Stimulated activated CD4-positive, alpha-beta T cell treated with anti-CD3 and anti-CD28 coated beads, Interleukin-4, amount 100 ng/mL, for 4 hours (primary cell): ENCODE data around the gene CENPP.
"Not testable (repeated sequence)": the region's sequence is repeated elsewhere in the genome, so short reads cannot be mapped to it uniquely, and the experiment has no call there.

Experiments used
- DNase-seq, 2 experiments: peaks; one replicate each; pipeline ENCODE4 v3.0.0-alpha.2; 2020

The CENPP gene

GRCh38 chr9:92619601-92620300 lies 294.0 kb downstream of the CENPP start:
- no peak for DNase-seq

DNA sequence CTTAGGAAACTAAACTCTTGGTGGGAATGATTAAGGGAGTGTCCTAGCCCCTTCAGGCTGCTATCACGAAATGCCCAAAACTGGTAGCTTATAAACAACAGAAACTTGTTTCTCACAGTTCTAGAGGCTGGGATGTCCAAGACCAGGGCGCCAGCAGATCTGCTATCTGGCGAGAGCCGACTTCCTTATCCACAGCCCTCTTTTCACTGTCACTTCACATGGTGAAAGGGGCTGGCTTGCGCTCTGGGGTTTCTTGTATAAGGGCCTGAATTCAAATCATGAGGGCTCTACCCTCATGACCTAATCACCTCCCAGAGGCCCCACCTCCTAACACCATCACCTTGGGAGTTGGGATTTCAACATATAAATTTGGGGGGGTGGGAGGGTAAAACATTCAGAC lies 295.1 kb downstream of the CENPP start:
- DNase-seq: no peak

GRCh38 chr9:92623936-92624335 lies 298.2 kb downstream of the CENPP start:
- not testable (repeated sequence) for DNase-seq

DNA sequence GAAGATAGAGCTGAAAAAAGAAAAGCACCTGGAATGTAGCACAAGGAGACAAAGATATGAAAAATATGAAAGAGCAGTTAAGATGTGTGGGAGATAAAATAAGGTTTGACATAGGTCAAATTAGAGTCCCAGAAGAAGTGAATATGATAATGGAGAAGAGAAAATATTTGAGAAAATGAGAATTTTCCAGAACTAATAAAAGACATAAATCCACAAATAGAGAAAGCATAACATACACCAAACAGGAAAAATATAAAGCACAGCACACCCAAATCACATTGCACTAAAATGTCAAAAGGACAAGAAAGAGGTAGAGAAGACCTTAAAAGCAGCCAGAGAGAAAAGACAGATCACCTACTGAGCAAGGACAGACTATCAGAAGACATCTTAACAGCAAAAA lies 300.7 kb downstream of the CENPP start:
- no peak for DNase-seq

DNA sequence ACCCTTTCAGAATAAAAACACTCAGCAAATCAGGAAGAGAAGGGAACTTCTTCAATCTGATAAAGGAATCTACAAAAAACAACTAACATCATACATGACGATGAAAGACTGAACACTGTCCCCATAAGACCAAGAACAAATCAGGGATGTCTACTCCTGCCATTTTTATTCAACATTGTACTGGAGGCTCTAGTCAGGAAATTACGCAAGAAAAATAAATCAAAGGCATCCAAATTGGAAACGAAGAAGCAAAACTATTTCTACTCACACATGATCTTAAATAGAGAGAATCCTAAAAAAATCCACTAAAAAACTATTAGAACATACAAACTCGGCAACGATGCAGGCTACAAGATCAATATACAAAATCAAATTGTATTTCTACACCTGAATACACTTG lies 301.9 kb downstream of the CENPP start:
- DNase-seq: no peak

GRCh38 chr9:92631452-92632343 lies 305.9 kb downstream of the CENPP start:
- DNase-seq: no peak

DNA sequence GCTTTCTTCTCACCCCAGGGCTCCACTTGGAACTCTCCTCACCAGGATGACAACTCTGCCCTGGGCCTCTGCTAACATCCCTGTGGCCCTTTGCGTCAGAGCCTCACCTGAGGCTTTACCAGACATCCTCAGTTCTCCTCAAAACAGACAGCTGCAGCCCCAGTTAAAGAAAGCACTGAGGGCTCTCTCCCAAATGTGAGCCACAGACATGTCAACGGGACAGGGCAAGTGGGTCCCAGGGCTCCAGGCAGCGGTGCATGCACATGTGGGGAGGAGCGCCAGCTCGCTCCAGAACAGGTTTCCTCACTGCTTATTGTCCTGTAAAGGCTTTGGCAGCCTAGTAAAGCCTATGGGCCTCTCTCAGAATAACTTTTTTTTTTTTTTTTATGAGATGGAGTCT lies 306.9 kb downstream of the CENPP start:
- DNase-seq: no peak

GRCh38 chr9:92633614-92634278 lies 308.0 kb downstream of the CENPP start:
- DNase-seq: no peak

DNA sequence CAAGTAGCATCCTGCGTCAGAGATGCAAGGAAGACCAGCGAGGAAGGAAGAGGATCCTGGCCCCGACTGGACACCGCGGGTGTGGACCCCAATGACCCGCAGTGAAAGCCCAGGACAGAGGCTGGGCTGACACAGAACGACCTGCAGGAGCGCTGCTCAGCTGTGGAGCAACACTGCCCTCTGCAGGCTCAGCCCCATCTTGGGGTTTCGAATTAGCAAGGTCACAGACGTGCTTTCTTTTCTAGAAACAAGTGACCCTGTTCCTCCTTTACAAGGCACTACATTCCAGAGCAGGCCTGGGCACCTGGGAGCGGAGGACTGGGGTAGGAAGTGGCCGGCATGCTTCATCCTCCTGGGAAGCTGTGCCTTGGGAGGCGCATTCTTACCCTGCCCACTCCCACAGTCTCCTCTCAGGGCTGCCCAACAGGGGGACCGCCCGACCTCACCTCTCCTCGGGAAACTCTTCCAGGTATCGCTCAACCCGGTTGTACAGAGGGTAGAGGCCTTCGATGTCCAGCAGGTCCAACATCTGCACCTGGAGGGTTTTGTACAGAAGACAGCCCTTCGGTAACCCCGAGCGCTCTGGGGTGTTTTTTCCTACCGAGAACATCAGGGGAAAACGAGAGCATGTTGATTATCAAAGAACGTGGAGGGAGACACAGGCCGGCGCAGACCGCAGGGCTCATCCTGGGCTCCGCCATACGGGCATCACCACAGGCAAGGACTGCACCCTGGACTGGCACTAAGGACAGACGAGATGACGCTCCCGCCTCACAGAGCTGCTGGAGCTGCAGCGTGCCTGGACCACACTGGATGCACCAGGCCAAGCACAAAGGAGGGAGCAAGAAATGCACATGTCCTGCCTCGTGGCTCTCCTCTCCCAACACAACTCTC lies 309.2 kb downstream of the CENPP start:
- DNase-seq: peak; percentile 45 to 60

DNA sequence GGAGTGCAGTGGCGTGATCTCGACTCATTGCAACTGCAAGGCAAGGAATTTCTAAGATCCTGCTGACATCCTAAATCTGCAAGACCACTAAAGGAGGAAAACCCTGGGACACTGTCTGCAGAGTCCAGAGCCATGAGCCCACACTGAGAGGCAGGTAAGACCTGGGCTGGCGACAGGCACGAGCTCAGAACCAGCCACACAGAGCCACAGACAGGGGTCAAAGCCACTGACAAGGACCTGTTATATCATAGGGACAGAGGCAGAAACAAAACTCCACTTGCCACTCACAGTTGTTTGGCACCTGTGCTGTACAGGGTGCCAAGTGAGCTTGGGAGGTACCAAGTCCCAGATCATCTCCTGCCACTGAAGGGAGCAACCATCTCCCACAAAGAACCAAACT lies 310.0 kb downstream of the CENPP start:
- no peak for DNase-seq

DNA sequence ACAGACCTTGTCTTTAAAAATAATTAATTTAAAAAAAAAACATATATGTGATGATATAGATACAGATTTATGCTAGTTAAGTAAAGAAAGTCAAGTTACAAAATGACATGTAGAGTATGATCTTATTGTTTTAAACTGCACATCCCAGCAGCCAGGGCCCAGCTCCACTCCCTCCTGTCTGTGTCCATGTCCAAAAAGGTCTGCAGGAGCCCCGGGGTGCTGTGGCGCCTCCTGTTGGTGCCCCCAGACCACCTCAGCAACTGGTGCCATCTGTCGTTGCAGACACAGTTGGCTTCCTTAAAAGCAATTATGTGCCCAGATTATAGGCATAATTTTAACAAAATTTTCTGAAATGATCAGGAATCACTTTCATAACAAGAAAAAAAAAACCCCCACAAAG lies 310.9 kb downstream of the CENPP start:
- DNase-seq: no peak

DNA sequence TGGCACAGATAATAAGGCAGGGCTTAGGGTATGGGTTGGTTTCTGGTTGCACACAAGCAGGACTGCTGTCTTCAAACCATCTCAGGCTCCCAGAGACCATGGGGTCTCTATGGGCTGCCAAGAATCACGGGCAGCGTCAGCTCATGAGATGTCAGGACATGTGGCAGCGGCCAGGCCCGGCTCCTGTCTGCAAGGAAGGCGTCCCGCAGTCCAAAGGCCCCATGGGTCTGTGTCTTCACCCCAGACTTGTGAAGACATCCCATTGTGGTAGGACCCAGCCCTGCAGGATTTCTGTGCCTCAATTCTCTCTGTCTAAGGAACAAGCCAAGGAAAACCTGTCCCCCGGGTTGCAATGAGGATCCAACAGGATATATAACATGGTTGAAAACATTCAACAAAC lies 311.6 kb downstream of the CENPP start:
- DNase-seq: no peak

DNA sequence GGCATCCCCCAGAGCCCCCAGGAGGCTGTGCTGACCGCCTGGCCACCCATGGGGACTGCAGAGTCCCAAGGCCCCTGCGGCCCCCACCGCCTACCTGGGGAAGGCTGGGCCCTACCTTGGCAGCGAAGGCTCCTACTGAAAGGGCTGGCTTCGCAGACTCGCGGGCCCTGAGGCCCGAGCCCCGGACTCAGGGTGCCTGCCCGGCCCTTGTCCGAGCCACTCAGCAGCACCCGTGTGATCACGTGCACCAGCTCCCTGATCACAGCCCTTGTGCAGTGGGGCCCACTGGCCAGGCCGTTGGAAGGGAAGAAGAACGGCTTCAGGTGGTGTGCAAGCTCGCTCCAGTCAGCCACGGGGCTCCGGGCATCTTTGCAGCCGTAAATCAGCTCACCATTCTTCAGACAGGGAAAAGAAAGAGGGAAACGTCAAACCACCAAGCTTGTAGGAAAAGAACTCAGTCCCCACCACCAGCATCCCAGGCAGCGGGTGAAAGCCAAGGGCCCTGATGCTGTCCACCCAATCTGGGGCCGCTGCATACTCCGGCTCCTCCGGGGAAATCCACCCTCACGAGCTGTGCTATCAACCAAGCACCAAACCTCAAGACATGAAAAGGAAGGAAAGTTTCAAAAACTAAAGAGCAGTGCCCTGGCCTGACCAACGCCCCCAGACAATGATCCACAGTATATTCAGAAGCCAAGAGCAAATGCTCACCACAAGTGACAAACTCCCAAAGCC lies 312.3 kb downstream of the CENPP start:
- no peak for DNase-seq

DNA sequence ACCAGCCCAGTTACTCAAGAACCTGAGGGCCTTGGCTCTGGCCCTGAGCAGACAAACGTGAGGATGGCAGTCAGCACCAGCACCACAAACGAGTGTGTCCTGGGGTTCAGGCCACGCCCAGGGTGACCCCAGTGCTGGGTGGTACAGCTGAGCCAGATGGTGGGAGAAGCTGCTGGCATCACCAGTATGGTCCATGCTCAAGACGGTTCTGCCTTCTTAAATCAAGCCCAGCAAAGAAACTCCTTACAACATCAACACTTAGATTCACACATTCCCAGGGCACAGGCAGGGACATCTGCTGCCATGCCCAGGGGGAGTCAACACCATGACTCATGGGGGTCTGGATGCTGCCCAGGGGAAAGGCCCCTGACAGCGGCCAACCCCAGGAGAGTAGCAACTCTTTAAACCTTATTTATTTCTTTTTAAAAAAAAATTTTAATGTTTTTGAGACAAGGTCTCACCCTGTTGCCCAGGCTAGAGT lies 312.9 kb downstream of the CENPP start:
- DNase-seq: no peak

GRCh38 chr9:92639124-92639523 lies 313.4 kb downstream of the CENPP start:
- no peak for DNase-seq

DNA sequence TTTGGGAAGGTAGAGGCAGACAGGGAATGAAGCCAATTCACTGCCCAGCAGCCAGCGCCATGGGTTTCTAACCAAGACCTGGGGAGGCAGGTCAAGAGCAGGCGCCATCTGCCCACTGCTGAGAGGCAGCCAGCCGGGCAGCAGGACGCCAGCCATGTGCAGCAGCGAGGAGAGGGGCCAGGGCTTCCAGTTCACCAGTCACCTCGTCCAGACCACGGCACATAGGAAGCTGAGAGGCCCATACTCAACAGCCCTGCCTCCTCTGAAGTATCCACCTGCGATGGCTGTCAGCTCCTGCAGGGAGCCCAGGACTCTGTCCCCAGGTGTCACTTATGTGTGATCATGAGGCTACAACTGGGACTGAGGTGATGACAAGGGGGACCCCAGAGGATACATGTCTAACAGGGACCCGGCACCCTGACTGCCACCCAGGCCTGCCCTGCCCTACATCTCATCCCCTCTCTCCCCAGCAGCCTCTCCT lies 314.1 kb downstream of the CENPP start:
- no peak for DNase-seq

GRCh38 chr9:92640398-92641091 lies 314.8 kb downstream of the CENPP start:
- no peak for DNase-seq

DNA sequence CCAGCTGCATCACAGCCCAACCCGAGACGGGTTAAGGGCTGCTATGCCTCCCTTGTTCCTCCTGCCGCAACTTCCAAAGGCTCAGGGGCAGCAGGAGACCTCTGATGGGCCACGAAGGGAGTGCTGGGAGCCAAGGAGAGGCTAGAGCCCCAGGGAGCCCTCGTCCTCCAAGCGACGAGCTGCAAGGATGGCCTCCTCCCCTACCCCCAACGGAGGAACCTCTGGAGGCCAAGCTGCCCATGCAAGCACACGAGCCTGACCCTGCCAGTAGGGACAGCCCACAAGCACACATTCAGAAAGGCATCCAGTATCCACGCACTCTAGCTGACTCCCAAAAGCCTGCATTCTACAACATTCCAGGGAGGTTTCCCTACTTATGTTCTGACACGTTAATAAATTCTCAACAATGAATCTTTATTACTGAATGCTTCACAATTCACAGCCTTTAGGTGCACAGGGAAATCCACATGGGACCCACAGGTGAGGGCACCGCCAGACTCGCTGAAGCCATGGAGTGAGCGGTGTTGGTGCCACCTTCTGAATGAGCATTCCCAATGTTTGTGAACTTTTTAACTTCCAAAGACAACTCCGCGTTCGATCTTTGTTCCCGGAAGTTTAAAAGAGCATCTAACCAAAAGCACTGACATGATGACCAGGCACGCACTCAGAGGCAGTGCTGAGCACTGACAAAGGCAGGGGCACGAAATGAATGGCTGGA lies 315.5 kb downstream of the CENPP start:
- DNase-seq: no peak

GRCh38 chr9:92642041-92642451 lies 316.3 kb downstream of the CENPP start:
- DNase-seq: no peak

- no peak for DNase-seq
These were observed 316.8 kb downstream of the CENPP start for GRCh38 chr9:92642564-92642963.
